Measurements from ENCODE around the gene RGCC.
"Not testable (repeated sequence)": the region's sequence is repeated elsewhere in the genome, so short reads cannot be mapped to it uniquely, and the experiment has no call there.

- not testable (repeated sequence) for TF ChIP-seq CTCF (IDR thresholded peaks at IDR 0.05); POLR2AphosphoS5 (IDR thresholded peaks at IDR 0.05; ENCODE audit: insufficient read depth in 1 of 2, low read depth in 1 of 2); POLR2A (IDR thresholded peaks at IDR 0.05)
Observed at GRCh38 chr13:41421983-41422382, 35.4 kb upstream of the RGCC start.
